DMS114 treated with DMSO at 0.1 percent for 48 hours (cell line): ENCODE measurements around the gene ARHGAP30.
A peak's percentile ranks its signal among the peaks of the same experiment; 100 is the strongest.

ENCODE experiments used
- DNase-seq: peaks from one replicate; lab custom pipeline; 2025; ENCODE audit not compliant: unreplicated experiment; lab: John Stamatoyannopoulos, UW

The ARHGAP30 gene

DNA sequence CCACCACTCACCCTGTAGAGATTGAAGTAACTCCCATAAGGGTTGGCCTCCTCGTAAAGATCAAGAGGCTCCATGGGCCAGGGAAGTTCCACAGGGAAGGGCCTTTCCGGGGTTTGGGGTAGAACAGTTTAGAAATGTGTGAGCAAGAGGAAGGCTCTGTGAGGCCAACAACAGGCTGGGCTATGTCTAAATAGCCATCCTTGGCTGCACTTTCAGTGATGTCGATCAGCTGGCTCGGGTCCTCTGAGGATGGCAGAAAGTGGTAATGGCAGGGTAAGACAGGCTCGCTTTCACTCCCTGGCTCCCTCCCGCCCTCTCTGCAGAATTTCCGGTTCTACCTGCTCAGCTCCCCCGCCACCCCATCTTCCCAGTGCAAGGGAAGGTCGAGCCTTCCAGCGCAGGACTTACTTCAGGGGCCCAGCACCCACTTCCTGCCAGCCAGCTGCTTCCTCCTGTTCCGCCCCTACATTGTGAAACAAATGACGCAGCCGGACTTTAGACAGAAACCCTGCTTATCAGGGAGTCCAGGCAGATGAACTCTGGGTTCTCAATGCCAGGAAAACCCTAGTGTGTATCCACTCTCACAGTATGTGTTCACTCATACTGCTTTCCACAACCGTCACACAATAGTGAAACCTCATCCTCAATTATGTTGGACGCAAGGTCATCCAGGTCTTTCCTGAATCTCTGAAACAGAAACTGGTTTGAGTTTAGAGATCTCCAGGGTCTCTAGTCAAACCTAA lies 56.0 kb downstream of the ARHGAP30 start:
- no peak for DNase-seq

DNA sequence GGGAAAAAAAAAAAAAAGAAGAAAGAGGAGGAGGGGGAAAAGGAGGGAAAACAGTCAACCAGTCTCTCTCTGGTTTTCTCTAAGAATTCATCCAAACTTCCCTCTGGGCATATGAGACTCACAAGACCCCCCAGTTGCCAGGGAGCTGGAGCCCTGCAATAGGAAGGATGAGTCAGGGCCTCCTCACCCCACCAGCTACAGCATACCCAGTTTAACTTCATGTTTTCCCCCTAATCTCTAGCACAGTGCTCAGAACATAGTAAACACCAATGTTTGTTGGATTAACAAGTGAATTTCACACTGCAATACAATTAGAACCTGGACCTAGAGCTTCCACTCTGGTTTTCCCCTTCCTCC lies 56.6 kb downstream of the ARHGAP30 start:
- DNase-seq = no peak

DNA sequence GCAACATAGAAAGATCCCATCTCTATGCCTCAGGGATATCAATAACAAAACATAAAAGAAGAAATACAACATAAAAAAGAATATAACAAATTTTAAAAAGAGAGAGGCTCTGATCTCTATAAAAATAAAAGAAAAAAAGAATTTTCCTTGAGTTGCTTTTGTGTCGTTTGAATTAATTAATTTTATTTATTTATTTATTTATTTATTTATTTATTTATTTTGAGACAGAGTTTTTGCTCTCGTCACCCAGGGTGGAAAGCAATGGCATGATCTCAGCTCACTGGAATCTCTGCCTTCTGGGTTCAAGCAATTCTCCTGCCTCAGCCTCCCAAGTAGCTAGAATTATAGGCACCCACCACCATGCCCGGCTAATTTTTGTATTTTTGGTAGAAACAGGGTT lies 57.3 kb downstream of the ARHGAP30 start:
- DNase-seq = no peak

DNA sequence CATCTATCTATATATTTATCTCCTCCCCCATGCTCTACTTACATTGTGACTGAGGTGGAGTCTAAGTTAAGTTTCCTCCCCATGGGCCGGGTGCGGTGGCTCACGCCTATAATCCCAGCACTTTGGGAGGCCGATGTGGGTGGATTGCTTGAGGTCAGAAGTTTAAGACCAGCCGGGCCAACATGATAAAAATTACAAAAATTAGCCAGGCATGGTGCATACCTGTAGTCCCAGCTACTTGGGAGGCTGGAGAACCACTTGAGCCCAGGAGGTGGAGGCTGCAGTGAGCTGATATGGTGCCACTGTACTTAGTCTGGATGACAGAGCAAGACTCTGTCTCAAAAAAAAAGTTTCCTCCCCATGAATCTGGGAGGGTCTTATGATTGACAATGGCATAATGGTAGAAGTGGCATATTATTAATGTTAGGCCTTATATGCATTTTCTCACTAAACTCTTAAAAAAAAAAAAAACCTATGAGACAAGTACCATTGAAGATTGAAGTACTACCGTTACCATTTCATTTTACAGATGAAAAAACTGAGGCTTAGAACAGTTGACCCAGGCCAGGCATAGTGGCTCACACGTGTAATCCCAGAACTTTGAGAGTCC lies 60.0 kb downstream of the ARHGAP30 start:
- DNase-seq = no peak

DNA sequence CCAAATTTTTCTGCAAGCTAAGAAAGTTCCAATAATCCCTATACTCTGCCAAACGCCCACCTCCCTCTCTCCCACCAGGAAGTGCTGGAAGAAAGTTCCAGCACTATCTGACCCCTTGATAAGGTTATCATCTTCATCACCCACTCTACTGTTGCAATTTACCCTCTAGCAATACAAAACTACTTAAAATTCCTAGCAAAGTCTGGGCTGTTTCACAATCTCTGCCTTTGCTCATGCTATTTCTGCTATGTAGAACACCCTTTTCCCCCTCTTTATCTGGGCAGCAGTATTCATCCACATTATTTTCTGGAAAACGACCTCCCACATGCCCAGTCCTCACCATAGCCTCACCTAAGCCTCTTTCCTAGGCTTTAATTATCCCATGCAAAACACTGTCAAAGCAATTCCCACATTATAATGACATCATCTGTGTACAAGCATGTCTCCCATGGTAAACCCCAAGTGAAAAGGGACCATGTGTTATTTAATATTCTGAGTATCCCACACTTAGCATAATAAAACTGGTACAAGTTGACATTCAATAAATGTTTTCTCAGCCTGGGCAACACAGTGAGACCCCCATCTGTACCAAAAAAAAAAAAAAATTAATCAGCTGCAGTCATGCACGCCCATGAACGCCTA lies 60.7 kb downstream of the ARHGAP30 start:
- DNase-seq = no peak

DNA sequence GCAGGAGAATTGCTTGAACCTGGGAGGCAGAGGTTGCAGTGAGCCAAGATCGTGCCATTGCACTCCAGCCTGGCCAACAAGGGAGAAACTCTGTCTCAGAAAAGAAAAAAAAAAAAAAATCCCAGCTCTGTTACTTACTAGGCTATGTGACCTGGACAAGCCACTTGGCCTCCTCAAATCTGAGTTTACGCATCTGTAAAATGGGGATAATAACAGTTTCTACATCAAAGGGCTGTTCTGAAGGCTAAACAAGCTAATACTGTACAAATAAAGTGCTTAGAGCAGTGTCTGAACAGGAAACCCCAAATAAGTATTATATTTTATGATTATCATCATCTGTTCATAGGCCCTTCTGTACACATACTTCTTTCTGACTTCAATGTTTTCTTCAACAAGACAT lies 62.3 kb downstream of the ARHGAP30 start:
- no peak for DNase-seq

DNA sequence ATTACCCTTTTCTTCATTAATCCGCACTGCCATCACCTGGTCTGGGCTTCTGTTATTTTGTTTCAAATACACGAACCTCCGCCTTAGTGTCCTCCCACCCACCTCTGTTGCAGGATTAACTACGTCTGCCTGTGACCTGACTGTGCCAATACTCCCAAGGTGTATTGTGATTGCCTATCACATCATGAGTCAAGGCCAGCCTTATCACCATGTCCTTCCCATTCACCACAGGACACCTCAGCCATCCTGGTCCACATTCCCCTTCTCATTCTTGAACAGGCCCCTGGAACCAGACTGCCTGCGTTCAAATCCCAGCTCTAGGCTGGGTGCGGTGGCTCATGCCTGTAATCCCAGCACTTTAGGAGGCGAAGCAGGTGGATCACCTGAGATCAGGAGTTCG lies 63.1 kb downstream of the ARHGAP30 start:
- DNase-seq = no peak

DNA sequence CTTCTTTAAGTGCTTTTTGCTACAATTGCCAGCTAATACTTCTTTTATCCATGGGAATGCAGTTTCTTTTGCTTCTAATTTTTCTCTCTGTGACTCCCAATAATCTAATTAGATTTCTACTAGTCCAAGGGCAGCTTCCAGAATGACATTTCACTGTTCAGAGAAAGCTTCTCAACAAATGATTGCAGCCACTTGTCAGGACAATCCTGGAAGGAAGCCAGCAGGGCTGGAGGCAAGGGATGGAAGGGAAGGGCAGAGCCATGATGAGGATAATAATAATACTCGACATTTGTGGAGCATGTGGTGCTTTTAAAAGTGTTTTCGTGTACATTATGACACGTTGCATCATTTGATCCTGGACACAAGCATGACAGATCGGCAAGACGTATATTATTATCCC lies 68.2 kb downstream of the ARHGAP30 start:
- no peak for DNase-seq

DNA sequence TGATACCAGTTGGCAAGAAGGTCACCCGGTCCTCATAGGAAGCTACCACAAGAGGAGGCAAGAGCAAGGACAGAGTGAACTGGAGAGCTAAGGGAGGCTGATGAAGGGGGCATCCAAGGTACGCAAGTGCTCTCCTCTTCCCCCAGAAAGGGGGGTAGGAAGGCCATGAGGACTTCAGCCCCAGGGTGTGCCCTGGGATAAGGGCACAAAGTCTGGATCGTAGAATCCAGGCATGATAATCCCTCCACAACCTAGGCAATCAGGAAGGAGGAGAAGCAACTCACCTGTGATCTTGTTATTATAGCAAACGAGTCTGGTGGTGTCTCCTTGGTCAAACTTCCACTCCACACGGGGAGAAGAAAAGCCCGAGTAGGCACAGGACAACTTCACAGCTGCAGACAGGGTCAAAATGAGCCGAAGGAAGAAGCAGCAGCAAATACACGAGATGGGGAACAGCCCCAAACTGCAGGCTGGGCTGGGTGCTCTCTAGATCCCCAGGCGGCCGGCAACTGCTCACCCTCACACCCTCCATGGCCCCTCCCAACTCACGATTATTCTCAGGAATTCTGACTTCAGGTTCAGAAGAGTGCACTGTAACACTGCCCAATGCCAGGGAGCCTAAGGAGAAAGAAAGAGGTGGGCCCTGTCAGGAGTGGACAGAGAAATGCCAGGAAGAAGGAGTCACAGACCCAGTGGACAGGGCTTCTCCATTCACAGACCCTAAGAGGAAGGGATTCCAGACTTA lies 68.8 kb downstream of the ARHGAP30 start:
- no peak for DNase-seq

DNA sequence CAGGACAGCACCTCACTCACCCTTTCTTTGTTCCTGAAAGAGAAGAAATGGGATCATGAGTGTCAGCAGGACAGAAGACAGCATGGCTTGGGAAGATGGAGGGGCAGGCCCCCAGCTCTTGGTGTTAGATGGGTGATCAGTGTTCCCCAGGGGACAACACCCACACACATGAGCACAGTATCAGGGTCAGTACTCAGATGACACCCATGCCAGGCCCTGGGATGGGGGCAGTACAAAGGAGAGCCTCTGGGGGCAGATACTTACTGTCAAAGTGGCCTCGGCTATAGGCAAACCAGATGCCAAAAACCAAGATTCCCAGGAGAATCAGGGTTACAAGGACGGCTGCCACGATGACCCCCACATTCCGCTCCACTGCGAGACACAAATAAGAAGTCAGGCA lies 70.3 kb downstream of the ARHGAP30 start:
- no peak for DNase-seq

DNA sequence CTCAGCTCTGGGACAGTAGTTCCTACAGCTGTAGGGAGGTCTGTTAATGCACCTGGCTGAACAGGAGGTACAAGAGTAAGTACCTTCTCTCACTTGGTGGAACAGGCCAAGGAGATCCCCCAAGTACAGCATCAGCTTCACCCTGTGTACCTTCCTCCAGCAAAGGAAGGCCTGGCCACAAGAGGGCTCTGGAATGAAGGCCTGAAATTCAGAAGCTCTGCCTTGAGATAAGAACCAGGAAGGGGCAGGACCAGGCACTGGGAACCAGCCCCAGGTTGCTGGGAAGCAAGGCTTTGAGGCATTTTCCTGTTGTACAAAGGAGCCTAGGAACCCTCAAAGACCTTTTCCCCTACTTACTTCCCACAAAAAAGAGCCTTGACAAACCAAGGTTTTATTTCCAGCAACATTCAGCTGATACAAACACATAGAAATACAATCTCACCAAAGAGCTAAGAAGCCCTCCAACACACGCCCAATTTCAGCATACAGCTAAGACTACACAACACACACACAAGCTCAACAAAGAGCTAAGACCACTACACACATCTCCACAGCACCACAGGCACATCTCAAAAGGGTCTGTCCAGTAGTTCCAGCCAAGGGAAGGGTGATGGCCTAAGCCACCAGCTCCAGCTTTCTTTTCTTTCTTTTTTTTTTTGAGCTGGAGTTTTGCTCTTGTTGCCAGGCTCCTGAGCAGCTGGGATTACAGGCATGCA lies 72.2 kb downstream of the ARHGAP30 start:
- peak; percentile 71 for DNase-seq
